Neural progenitor cell (in vitro differentiated cells): ENCODE measurements around the gene NUDT7.

Experiments used
- EZH2 ChIP-seq: fragments of 200-600 bp; sonication (generic); IDR thresholded peaks from 2 replicates; pipeline ENCODE4 v1.6.1; 2017; ENCODE audit warnings: antibody characterized with exemption, mild to moderate bottlenecking, moderate library complexity
- EZH2phosphoT487 ChIP-seq: fragments of 200-600 bp; sonication (generic); IDR thresholded peaks from 2 replicates; pipeline ENCODE4 v1.6.1; 2017; ENCODE audit warnings: antibody characterized with exemption
- TF ChIP-seq, protein P1 (sequence below): fragments of 200-600 bp; sonication (generic); IDR thresholded peaks from 2 replicates; pipeline ENCODE4 v1.5.1; 2017; ENCODE audit warnings: antibody characterized with exemption, mild to moderate bottlenecking

DNA sequence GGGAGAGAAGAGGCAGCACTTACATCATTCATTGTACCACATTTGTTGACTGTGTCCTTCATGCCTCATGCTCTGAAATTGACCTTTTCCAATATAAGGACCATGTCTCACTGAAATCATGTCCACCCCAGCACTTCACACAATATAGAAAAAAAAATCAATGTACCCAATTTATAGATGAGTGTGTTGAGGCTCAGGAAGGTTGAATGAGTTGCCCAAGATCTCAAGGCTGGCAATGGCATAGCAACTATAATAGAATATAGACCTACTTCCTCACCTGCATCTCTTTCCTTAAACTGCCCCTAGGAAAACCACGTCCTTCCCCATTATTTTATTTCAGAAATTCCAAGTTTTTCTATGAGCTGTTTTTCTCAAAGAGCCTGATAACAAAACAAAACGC, 65.1 kb downstream of the NUDT7 start:
- TF ChIP-seq, protein P1, sequence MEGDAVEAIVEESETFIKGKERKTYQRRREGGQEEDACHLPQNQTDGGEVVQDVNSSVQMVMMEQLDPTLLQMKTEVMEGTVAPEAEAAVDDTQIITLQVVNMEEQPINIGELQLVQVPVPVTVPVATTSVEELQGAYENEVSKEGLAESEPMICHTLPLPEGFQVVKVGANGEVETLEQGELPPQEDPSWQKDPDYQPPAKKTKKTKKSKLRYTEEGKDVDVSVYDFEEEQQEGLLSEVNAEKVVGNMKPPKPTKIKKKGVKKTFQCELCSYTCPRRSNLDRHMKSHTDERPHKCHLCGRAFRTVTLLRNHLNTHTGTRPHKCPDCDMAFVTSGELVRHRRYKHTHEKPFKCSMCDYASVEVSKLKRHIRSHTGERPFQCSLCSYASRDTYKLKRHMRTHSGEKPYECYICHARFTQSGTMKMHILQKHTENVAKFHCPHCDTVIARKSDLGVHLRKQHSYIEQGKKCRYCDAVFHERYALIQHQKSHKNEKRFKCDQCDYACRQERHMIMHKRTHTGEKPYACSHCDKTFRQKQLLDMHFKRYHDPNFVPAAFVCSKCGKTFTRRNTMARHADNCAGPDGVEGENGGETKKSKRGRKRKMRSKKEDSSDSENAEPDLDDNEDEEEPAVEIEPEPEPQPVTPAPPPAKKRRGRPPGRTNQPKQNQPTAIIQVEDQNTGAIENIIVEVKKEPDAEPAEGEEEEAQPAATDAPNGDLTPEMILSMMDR: no peak
- TF ChIP-seq EZH2 (no peak), EZH2phosphoT487 (no peak)
